Epithelial cell of proximal tubule (primary cell): ENCODE data around the gene RTF2. TPM values are rescaled to one million over a fixed set of nuclear protein-coding genes. Genes with fewer than 3 reads are reported as not detected.
"Not testable (repeated sequence)": the region's sequence is repeated elsewhere in the genome, so short reads cannot be mapped to it uniquely, and the experiment has no call there.

Experiments
- DNase-seq: peaks from one replicate; pipeline ENCODE4 v3.0.0-alpha.2; 2011; ENCODE audit warnings: low read depth
- H3K4me3 ChIP-seq: 2 replicates; pipeline ENCODE4 v1.5.1; 2011; ENCODE audit warnings: low read depth, mild to moderate bottlenecking, low read length
- total RNA-seq: library from RNA; depleted of rRNA; stranded (reverse); fragments of >200 nt; gene quantifications from 2 replicates; pipeline ENCODE4 v1.2.3, GENCODE V29; 2015
- TF ChIP-seq, protein P1 (sequence below): conservative IDR thresholded peaks from 2 replicates; pipeline ENCODE4 v1.5.1; 2012; ENCODE audit warnings: low read depth, mild to moderate bottlenecking, low read length

The RTF2 gene
- total RNA-seq, 1 donor from 2014 or later: 50.0 TPM

DNA sequence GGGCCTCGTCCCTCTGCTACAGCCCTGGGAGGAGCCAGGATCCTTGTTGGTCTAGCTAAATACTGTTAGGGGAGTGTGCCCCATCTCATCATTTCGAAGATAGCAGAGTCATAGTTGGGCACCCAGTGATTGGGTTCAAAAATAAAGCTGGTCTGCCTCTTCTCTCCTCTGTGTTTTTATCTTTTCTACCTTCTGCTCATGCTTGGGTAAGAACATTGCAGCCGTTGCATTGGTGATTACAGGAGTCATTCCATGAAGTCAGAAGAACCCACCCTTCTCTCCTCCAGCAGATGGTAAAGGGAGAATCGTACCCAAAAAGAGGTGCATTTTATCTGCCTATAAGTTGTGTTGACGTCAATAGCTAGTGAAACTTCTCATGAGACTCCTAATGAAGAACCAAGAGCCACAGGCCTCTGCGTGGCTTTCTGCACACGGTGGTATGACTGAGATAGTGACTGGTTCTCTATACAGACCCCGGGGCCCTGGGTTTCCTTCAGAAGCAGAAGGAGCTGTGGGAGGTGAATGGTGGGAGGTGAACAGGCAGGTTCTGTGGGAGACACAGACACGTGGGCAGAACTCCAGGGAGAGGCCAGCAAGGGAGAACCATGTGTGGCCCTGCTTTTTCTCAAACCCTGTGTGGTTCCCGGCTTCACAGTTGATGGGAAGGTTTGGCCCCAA lies 50.4 kb downstream of the RTF2 start:
- TF ChIP-seq, protein P1, sequence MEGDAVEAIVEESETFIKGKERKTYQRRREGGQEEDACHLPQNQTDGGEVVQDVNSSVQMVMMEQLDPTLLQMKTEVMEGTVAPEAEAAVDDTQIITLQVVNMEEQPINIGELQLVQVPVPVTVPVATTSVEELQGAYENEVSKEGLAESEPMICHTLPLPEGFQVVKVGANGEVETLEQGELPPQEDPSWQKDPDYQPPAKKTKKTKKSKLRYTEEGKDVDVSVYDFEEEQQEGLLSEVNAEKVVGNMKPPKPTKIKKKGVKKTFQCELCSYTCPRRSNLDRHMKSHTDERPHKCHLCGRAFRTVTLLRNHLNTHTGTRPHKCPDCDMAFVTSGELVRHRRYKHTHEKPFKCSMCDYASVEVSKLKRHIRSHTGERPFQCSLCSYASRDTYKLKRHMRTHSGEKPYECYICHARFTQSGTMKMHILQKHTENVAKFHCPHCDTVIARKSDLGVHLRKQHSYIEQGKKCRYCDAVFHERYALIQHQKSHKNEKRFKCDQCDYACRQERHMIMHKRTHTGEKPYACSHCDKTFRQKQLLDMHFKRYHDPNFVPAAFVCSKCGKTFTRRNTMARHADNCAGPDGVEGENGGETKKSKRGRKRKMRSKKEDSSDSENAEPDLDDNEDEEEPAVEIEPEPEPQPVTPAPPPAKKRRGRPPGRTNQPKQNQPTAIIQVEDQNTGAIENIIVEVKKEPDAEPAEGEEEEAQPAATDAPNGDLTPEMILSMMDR: no peak
- H3K4me3 ChIP-seq: no peak overlapping the region
- DNase-seq: no peak

DNA sequence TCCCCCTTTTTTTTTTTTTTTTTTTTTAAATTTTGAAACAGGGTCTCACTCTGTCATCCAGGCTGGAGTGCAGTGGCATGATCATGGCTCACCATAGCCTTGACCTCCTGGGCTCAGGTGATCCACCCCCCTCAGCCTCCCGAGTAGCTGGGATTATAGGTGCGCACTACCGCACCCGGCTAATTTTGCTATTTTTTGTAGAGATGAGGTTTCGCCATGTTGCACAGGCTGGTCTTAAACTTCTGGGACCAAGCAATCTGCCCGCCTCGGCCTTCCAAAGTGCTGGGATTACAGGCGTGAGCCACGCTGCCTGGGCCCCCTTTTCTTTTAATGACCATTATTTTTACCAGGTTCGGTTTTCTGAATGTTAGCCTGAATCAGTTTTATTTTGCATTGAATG lies 51.1 kb downstream of the RTF2 start:
- DNase-seq: no peak
- TF ChIP-seq, protein P1: no peak
- no peak overlapping the region for H3K4me3 ChIP-seq

DNA sequence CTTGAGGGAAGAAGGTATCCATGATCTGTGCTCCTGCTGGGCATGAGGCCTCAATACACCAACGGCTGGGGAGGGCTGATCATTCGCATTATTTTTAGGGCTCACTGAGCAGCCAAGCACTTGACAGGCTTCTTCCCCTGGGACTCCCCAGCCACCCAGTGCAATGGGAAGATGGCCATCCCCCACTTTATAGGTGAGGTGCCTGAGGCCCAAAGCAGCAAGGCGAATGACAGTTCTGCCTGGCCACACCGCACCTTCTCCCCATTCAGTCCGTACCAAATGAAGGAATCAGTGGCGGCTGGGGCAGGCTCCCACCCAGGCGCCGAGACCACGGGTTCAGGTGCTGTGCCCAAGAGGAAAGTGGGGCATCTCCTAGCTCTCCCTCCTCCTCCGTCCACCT lies 51.8 kb downstream of the RTF2 start:
- no peak overlapping the region for H3K4me3 ChIP-seq
- DNase-seq: no peak

DNA sequence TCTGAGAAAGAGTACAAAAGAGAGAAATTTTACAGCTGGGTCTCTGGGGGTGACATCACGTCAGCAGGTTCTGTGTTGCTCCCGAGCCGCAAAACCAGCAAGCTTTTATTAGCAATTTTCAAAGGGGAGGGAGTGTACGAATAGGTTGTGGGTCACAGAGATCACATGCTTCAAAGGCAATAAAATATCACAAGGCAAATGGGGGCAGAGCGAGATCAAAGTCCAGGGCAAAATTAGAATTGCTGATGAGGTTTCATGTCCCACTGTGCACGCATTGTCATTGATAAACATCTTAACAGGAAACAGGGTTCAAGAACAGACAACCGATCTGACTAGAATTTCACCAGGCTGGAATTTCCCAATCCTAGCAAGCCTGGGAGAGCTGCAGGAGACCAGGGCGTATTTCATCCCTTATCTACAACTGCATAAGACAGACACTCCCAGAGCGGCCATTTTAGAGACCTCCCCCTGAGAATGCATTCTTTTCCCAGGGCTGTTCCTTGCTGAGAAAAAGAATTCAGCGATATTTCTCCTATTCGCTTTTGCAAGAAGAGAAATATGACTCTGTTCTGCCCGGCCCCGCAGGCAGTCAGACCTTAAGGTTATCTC lies 52.4 kb downstream of the RTF2 start:
- not testable (repeated sequence) for H3K4me3 ChIP-seq, DNase-seq

More for the DNA sequence above, 51.8 kb downstream of the RTF2 start:
- TF ChIP-seq, protein P1: no peak

DNA sequence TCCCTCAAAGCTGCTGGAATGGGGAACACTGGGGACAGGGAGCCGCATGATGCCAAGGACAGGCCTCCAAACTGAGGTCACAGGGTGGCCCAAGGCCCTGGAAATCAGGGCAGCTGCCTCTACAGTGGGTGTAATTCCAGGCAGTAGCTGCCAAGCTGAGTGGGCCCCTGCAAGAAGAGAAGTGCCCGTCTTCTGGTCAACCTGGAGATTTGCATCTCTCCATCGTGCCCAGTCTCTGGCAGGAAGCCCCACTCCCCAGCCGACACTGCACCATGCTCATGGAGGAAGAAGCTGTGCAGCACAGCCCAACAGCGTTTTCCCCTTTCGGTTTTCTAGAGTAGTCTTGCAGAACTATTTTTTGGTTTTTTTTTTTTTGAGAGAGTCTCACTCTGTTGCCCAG lies 53.9 kb downstream of the RTF2 start:
- DNase-seq: no peak
- TF ChIP-seq, protein P1: no peak
- H3K4me3 ChIP-seq: no peak overlapping the region

DNA sequence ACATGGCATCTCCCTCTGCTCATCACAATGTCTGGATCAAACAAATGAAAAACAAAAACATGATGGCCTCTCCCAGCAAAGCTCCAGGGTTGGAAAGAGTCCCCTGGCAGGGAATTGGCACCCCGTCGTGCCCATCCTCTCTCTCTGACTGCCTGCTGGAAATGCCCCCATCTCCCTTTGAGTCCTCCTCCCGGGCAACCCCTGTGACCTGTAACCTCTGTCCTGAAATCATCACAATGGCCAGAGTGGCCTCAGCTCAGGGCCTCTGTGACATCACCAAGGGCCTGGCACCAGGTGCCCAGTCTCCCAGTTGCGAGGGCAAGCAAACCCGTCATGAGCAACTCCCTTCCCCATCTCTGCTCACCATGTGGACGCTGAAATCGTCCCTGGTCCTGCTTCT lies 56.0 kb downstream of the RTF2 start, which contains the start of gene FAM209A:
Gene FAM209A, plus strand, starts transcription at position 301 of the 400 bp plus-strand sequence. Its CDS starts 65 bp downstream, at position 366.
- not testable (repeated sequence) for H3K4me3 ChIP-seq, DNase-seq

DNA sequence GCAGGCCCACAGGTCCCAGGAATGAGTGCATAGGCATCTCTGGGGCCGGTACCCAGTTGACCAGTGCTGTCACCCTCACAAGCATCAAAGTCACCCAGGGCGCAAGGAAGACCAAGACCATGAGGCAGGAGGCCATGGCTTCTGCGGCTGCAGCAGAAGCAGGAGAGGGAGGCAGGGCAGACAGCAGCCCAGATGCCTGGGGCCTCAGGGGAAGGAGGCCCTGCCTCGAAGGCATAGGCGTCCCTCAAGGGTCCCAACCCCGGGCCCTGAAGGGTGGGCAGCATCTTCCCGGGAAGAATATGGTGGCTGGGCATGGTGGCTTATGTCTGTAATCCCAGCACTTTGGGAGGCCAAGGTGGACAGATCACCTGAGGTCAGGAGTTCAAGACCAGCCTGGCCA lies 59.1 kb downstream of the RTF2 start:
- no peak for DNase-seq
- TF ChIP-seq, protein P1: no peak
- no peak overlapping the region for H3K4me3 ChIP-seq

DNA sequence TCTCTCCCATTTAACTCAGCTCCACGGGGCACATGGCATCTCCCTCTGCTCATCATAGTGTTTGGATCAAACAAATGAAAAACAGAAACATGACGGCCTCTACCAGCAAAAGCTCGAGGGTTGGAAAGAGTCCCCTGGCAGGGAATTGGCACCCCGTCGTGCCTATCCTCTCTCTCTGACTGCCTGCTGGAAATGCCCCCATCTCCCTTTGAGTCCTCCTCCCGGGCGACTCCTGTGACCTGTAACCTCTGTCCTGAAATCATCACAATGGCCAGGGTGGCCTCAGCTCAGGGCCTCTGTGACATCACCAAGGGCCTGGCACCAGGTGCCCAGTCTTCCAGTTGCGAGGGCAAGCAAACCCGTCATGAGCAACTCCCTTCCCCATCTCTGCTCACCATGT lies 64.5 kb downstream of the RTF2 start, which contains the start of gene FAM209B:
Gene FAM209B, plus strand, starts transcription at position 301 of the 400 bp plus-strand sequence. Its CDS starts 96 bp downstream, at position 397.
- not testable (repeated sequence) for DNase-seq, H3K4me3 ChIP-seq
